AML-193 (cell line): ENCODE measurements around the gene TSC2.
"Not testable (repeated sequence)": the region's sequence is repeated elsewhere in the genome, so short reads cannot be mapped to it uniquely, and the experiment has no call there.

ENCODE experiments used
- DNase-seq, 2 experiments: peaks; one replicate each; lab custom pipeline; 2025; lab: John Stamatoyannopoulos, UW

Gene TSC2

DNA sequence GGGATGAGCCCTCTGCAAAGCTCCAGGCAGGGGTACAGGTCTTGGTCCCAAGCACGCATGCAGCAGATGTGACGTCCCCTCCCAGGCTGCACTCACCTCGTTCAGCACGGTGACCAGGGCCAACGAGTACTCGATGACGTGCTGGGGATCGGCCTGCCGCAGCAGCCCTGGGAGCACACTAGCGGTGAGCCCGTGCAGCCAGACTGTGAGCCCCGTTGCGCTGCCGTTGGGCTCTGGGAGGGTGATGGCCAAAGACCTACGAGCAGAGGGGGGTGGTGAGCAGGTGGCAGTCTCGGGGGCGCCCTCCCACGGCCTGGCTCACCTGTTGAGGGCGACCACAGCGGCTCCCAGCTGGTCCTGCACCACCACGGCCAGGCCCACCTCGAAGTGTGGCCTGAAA is 58.0 kb downstream of the TSC2 start:
- DNase-seq: not testable (repeated sequence)

DNA sequence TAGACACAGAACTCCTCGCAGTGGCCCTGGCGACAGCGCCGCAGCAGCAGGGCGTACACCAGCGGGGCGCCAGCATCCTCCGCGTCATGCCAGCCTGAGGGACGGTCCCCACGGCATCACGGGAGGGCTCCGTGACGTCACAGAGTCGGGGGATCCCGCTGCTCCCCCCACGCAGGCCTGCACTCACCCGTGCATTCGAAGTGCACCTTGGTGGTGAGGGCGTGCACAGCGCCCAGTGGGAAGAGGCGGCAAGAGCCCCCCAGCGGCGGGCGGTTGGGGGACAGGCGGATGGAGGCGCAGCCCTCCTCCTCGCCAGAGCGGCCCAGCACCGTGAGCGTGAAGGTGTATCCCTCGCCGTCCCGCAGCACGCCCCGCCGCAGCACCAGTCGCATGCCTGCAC is 58.4 kb downstream of the TSC2 start:
- not testable (repeated sequence) for DNase-seq

DNA sequence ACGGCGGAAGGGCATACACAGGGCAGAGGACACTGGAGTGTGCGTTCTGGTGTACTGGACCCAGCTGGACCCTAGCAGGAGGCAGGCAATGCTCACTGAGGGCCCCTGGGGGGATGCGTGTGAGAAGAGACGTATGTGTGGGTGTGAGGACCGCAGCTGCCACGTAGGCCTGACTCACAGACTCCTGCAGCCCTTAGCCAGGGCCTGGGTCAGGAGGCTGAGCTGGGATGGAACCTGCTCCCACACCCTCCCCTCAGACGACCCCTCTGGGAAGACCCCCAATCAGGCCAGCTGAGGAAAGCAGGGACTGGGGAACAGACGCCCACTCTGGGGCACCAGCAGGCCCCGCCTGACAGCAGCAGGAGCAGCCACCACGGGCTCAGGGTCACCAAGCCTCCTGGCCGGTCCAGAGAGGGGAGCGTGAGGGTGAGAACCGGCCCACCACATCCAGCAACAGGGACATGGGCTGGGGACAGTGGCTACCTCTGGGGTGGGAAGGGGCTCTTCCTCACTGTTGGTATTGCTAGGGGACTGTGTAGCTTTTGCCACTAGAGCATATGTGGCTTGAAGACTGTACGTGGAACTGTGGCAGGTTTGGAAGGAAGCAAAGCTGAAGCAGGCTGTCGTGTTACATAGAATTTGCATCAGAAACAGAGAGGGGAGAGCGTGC is 59.5 kb downstream of the TSC2 start:
- not testable (repeated sequence) for DNase-seq

DNA sequence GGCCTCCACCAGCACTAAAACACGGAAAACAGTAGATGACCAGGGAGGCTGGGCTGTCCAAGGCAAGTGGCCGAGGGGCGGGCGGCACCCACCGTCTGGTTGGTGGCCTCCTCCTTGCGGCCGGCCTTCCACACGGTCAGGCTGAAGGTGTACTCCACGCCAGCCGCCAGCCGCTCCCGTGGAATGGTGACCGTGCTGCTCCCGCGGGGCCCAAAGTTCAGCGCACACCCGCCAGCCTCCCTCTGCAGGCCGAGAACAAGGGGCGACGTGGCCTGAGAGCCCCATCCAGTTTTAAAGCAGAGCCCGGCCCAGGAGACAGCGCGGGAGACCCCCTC is 60.0 kb downstream of the TSC2 start:
- not testable (repeated sequence) for DNase-seq

DNA sequence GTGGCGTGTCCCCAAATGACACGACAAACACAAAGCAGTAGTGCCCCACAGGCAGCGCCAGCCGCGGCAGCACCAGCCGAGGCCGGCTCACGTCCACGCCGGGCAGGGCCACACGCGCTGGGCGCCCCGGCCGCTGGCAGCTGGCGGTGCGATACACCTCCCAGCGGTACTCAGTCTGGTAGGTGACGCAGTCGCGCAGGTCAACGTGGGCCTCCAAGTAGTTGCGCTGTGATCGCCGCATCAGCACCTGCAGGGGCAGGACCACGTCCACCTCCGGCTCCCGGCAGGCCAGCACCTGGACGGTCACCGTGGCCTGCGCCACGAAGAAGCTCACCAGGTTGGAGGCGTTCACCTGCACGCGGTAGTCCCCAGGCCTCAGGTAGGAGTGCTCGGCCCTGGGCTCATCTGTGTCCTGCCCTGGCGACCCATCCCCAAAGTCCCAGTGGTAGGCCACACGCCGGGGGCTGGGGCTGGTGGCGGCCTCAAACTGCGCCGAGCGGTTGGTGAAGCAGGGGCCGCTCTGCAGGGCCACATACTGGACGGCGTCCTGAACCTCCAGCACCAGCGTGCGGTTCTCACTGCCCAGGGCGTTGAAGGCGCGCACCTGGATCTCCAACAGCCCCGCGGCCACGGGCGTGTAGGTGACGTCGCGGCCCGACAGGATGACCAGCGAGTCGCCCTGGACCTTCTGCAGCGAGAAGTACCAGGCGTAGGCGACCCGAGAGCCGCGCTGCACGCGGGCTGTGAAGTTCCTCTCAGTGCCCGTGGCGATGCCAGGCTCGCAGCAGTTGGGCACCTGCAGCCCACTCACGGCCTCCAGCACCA is 60.9 kb downstream of the TSC2 start:
- DNase-seq: not testable (repeated sequence)

DNA sequence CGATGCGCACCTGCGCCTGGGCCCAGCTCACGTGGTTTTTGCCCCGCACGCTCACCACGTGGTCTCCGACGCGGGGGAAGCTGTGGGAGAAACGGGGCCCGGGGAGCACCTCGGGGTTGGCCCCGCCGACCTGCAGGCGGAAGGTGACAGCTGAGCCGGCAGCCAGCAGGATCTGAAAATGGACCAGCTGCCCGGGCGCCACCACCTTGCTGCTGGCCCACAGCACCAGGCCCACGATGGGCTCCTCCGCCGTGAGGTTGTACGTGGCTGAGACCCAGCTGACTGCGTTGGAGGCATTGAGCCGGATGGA is 61.4 kb downstream of the TSC2 start:
- DNase-seq: not testable (repeated sequence)

DNA sequence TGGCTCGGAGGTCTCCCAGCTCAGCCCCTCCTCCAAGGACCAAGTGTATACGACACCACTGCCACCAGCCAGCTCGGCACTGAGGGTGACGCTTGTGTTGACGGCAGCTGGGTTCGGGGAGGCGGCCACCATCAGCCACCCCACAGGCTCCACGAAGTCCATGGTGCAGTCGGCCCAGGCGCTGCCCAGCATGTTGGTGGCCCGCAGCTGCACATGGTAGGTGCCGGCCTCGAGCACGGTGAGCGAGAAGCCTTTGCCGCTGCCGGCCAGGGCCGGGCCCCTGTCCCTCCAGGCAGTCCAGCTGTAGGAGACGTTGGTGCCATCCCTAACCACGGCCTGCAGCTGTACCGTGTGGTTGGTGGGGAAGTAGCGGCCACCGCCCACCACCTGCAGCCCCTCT is 62.1 kb downstream of the TSC2 start:
- not testable (repeated sequence) for DNase-seq

DNA sequence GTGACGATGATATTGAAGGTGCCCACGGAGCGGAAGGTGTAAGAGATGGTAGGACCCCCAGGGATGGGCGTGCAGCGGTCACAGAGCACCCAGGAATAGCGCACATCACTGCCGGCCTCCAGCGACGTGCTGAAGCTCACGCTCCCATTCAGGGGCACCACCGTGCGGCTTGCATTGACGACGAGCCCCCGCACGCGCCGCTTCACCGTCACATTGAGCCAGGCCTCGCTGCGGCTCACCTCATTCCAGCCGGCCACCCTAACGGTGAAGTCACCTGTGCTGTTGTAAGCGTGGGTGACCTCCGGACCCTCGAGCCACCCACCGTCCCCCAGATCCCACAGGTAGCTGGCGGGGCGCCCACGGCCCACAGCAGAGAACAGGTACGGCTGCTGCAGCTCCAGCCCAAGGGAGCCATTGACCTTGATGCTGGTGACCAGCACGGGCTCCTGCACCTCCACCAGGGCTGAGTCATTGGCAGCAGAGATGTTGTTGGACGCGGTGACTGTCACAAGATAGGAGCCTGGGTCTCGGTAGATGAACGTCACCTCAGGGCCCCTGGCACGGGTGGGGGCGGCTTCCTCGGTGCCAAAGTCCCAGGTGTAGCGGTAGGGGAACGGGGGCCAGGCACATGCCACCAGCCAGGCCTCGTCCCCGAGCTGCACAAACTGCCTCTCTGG is 62.7 kb downstream of the TSC2 start:
- DNase-seq: not testable (repeated sequence)

DNA sequence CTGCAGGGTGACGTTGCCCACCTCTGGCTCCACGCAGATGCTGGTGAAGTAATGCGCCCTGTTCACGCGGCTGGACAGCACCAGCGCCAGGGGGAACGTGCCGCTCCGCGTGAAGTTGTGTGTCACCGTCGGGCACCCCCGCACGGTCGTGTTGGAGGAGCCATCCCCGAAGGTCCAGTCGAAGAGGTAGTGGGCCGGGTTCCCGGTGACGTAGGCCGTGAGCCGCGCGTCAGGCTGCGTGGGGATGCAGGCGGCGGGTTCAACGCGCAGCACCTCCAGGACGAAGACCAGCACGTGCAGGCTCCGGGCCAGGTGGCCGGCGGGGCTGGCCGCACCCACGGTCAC is 63.2 kb downstream of the TSC2 start:
- DNase-seq: not testable (repeated sequence)

DNA sequence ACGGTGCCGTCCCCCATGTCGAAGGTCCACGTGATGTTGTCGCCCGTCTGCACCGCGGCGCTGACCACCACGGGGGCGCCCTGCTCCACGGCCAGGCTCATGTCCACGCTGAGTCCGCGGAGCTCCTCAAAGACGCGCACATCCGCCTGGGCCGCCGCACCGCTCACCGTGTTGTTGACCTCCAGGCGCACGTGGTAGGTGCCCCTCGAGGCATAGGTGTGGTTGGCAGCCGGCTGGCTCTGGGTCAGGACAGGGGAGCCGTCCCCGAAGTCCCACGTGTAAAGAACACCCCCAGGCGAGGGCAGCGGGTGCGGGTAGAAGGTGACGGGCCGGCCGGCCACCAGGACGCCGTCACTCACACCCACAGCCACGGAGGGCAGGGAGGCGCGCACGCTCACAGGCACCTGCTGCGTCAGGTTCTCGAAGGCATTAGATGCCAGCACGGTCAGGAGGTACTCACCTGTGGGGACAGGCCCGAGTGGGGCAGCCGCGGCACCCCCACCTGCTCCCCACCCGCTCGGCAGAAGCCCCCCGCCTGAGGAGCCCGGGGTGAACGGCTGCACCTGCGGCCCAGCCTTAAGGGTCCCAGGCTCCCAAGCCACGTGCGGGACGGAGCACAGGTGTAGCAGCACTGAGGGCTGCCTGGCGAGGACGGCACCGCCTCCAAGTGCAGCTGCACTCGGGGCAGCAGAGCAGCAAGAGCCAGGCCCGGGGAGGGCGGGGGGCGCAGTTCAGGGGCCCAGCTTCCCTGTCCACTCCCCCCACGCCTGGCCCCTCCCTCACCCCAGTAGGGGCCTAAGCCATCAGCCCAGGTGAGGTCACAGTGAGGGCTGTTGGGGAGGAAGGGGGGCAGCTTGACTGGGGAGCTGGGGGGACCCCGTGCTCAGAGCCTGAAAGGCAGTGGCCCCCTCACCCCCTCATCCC is 63.9 kb downstream of the TSC2 start:
- DNase-seq: not testable (repeated sequence)

DNA sequence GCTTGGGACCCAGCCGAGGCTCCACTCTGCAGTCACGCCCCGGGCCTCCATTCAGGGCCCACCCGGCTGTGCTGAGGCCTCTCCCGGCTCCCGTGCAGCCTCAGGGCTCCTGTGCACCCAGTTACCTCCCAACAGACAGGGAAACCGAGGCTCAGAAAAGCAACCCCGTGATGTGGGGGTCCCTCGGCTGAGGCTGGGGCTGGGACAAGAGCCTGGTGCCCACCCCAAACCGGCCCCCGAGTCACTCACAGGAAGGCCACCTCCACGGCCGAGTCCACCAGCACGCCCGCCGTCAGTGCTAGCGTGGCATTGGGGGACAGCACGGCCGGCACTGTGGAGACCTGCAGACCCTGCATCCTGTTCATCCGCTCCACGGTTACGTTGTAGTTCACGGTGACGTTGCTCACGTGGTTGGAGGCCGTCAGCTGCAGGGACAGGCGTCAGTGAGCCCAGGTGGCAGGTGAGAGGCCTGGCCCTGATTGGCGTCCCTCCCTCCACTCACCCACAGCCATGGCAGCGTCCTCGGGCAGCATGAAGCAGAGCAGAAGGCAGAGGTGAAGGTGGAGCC is 64.8 kb downstream of the TSC2 start:
- not testable (repeated sequence) for DNase-seq

DNA sequence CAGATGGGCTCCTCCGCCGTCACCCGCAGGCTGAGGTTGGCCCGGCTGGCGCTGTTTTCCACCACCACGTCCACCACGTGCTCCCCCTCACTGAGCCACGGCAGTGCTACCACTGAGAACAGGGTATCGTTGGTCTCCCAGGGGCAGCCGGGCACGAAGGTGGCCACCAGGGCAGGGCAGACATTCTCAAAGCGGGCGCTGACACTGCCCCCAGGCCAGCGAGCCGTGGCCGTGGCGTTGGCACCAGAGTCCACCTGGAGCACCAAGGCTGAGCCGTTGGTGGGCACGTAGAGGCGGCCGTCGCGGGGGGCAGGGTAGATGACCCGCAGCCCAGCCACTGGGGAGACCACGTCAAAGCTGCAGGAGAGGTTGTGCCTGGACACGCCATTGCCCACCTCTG is 66.4 kb downstream of the TSC2 start:
- DNase-seq: not testable (repeated sequence)

DNA sequence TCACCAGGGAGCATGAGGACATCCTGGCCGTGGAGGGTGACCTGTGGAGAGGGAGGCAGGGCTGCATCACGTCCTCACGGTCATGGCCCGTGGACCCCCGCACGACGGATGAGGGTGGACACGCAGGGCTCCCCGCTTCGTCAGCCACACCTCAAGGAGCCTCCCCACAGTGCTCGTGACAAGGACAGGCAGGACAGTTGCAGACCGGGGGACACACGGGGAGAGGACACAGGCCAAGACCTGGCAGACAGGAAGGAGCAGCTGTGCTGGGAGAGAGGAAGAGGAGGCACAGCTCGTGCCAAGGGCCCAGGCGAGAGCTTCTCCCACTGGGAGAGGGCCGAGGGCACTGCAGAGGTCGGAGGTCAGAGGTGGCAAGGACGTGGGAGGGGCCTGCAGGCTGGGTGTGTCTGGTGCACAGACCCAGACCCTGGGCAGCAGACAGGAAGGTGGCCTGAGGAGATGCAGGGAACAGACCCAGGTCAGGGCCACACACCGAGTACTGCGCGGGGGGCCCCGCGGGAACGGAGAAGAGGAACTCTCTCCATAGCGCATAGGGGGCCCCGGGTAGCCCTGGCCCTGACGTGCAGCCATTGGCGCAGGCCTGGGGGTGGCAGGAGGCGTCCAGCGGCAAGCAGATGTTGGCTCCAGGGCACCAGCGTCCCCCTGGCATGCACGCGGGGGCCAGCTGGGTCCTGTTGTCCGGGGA is 67.3 kb downstream of the TSC2 start:
- not testable (repeated sequence) for DNase-seq

DNA sequence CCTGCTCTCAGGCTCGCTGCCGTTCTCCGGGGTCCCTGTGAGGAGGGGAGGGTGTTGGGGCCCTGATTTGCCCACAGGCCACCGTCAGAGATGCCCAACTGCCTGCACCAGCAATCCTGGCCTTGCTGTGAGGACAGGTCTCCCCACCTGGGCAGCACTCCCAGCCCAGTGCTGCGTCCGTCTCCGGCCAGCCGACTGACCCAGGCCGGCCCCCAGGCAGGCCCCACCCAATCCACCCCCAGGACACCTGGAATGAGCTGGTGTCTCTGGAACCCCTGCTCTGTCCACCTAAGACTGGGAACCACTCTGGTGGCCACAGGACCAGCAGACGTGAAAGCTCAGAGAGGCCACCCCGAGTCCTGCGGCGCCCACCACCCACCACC is 67.8 kb downstream of the TSC2 start:
- no peak for DNase-seq

DNA sequence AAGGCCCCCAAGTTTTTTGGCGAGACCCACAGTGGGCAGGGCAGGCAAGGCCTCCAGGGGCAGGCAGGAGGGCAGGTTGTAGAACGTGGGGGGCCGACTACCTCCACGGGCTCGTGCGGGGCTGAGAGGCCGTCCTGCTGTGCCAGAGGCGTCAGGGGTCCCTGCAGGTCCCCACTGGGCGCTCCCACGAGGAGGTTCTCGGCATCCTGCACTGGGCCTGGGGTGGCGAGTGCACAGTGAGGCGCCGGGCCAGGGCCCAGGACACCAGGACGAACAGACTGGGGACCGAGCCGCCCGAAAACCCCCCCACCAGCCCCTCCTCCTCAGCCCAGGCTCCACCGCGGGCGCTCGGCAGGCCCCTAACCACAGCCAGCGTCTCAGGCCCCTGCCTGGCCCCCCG is 68.6 kb downstream of the TSC2 start:
- not testable (repeated sequence) for DNase-seq

DNA sequence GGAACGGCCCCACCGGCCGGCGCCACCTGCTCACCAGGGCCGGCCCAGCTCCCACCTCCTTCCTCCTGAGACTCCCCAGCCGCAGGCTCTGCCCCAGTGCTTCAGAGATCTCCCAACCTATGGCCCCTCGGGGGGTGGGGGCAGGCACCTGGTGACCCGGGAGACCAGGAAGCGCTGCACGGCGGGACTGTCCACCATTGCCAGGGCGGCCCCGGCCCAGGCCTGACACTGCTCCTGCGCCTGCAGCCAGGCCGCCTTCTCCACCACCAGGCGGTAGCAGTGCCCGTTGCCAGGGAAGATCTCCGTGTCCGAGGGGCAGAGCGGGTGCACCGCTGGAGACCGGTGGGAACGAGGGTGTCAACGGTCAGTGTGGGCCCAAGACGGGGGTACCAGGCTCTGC is 69.6 kb downstream of the TSC2 start:
- not testable (repeated sequence) for DNase-seq

DNA sequence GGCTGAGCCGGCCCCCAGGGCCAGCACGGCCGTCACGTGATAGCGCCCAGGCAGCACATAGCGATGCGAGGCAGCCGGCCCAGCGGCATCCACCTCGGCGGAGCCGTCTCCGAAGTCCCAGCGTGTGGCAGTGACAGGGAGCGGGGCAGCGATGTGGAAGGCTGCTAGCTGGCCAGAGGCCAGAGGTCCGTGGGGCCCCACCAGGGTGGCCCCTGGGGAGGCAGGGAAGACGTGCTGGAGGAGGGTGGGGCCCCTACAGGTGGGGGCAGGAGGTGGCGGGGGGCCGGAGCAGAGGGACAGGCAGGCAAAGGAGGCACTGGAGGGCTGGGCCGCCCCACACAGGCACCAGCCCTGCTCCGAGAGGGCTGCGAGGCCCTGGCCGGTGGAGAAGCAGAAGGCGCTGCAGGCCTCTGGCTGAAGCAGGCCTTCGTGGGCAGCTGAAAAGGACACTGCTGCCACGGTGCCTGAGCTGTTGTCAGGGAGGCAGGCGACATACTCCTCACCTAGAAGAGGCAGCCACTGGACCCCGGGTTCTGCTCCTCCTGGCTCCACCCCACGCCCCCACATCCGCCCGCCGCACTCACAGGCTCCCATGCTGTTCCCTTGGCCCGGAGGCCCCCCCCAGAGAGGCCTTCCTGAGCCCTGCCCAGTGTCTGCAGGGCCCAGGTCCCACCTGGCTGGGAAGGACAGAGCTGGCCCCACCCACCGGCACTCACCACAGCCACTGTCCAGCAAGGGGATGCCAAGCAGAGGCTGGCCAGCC is 70.4 kb downstream of the TSC2 start:
- DNase-seq: not testable (repeated sequence)

DNA sequence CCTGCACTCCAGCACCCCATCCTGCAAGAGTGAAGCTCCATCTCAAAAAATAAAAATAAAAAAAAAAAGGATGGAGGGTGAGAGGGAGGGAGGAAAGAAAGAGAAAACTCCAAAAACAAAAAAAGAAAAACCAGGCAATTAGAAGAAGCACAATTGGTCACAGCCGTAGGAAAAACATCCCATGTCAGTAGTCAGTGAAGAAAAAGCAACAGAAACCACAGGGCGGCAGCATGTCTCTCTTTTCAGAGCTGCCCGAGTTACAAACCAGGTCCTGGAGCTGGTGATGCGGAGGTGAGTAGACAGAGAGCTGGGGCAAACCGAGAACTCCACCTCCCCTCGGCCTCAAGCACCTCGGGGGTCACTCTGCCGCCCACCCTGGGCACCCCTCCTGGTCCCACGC is 73.5 kb downstream of the TSC2 start:
- DNase-seq: not testable (repeated sequence)

DNA sequence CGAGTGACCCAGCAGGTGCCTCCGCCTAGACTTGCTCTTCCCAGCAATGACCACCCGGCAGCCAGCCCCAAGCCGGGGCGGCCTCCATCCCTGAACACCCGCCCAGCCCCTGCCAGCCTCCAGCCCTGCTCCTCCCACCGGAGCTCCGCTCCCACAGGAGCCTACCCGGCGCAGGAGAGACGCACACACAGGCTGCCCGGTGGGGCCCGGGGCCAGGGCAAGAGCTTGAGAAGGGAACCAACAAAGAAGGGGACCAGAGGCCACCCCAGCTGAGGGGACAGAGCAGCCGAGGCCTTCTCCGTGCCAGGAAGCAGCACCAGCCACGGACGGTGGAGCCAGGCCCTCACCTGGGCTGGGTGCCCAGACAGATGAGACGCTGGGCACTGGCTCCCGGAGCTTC is 74.1 kb downstream of the TSC2 start:
- no peak for DNase-seq

DNA sequence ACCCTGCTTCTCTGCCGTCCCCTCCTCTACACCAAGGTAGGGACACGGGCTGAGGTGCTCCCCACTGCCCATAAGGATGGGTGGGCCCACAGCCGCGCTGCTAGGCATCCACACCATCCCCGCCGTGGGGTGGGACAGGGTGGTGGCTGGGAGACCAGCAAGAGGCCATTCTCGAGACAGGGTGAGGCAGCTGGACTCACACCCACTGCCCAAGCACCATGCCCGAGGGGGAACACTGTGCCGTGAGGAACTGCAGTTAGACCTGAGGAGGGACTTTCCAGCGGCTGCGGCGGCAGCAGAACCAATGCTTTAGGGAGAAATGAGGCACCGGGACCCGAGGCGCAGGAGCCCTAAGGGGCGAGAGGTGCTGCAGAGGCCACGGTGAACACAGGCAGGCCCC is 74.6 kb downstream of the TSC2 start:
- no peak for DNase-seq
